Central memory CD8-positive, alpha-beta T cell (primary cell): ENCODE results near the gene CDC34.

Experiments
- ATAC-seq: fragments of 150-1000 bp; cut with Tn5 transposase; replicated peaks from 2 replicates; pipeline ENCODE4 v1.10.0; 2022; ENCODE audit warnings: mild to moderate bottlenecking, moderate FRiP score, moderate number of reproducible peaks; ENCODE audit not compliant: poor library complexity, severe bottlenecking; ENCODE audit errors: extremely low read depth
- DNase-seq, 2 donors: peaks; one replicate each; pipeline ENCODE4 v3.0.0; 2021; ENCODE audit warnings: low spot score in 2 of 2
- H3K27ac Mint-ChIP-seq: one replicate; pipeline ENCODE4 v1.8.0; 2022; ENCODE audit warnings: low read depth, mild to moderate bottlenecking, moderate library complexity, mixed read lengths
- H3K27me3 Mint-ChIP-seq: one replicate; pipeline ENCODE4 v1.8.0; 2022; ENCODE audit warnings: mixed read lengths
- H3K36me3 Mint-ChIP-seq: one replicate; pipeline ENCODE4 v1.8.0; 2022; ENCODE audit warnings: mild to moderate bottlenecking, moderate library complexity, mixed read lengths; ENCODE audit not compliant: insufficient read depth
- H3K4me1 Mint-ChIP-seq: one replicate; pipeline ENCODE4 v1.8.0; 2022; ENCODE audit warnings: mixed read lengths
- H3K4me3 Mint-ChIP-seq: one replicate; pipeline ENCODE4 v1.8.0; 2022; ENCODE audit warnings: mild to moderate bottlenecking, moderate library complexity, mixed read lengths
- H3K9me3 Mint-ChIP-seq: one replicate; pipeline ENCODE4 v1.8.0; 2022; ENCODE audit warnings: mixed read lengths

The CDC34 gene

GRCh38 chr19:493391-494170 lies 38.0 kb upstream of the CDC34 start:
- Mint-ChIP-seq H3K36me3 (peaks cover 5% of the 10 kb centered on the region), H3K4me3 (no peak overlapping the region), H3K27ac (peak overlapping the region; percentile 82), H3K27me3 (peaks cover 8% of the 10 kb centered on the region), H3K4me1 (peaks cover 17% of the 10 kb centered on the region), H3K9me3 (no peaks in the 10 kb centered on the region)
- DNase-seq (no peak), ATAC-seq (no peak)

GRCh38 chr19:494171-495080 lies 37.1 kb upstream of the CDC34 start:
- DNase-seq (no peak), ATAC-seq (no peak)
- Mint-ChIP-seq H3K36me3 (peaks cover 4% of the 10 kb centered on the region), H3K4me3 (no peak overlapping the region), H3K27ac (peak overlapping the region; percentile 82), H3K9me3 (no peaks in the 10 kb centered on the region), H3K27me3 (peaks cover 17% of the 10 kb centered on the region), H3K4me1 (peaks cover 21% of the 10 kb centered on the region)

- Mint-ChIP-seq H3K4me3 (no peak overlapping the region), H3K36me3 (peaks cover 2% of the 10 kb centered on the region), H3K9me3 (no peaks in the 10 kb centered on the region), H3K27me3 (peaks cover 19% of the 10 kb centered on the region), H3K27ac (no peak overlapping the region), H3K4me1 (peaks cover 18% of the 10 kb centered on the region)
- DNase-seq (no peak), ATAC-seq (no peak)
Measured at GRCh38 chr19:495081-495401, 36.5 kb upstream of the CDC34 start.

- no peak overlapping the region for H3K27ac Mint-ChIP-seq
- no peak for ATAC-seq
- H3K27me3 Mint-ChIP-seq, result peaks cover 19% of the 10 kb centered on the region
- H3K36me3 Mint-ChIP-seq, result peaks cover 2% of the 10 kb centered on the region
- peak in 1 of 2 donors; percentile 25 for DNase-seq
- no peaks in the 10 kb centered on the region for H3K9me3 Mint-ChIP-seq
- H3K4me3 Mint-ChIP-seq, result no peak overlapping the region
- peaks cover 18% of the 10 kb centered on the region for H3K4me1 Mint-ChIP-seq
Measured at GRCh38 chr19:495402-496111, 36.0 kb upstream of the CDC34 start.

GRCh38 chr19:496112-496665 lies 35.4 kb upstream of the CDC34 start, which contains the start of gene MADCAM1:
Gene MADCAM1 (plus strand): TSS chr19:496486. CDS start chr19:496500, 14 bp downstream.
- ATAC-seq, result no peak
- Mint-ChIP-seq H3K27me3 (peaks cover 19% of the 10 kb centered on the region), H3K27ac (no peak within 1 kb of the TSS), H3K36me3 (peaks cover 2% of the 10 kb centered on the region), H3K4me3 (no peak within 1 kb of the TSS), H3K4me1 (peaks cover 18% of the 10 kb centered on the region), H3K9me3 (no peaks in the 10 kb centered on the region)
- DNase-seq, result no peak

GRCh38 chr19:496986-497385 lies 34.6 kb upstream of the CDC34 start:
- H3K27me3 Mint-ChIP-seq, result peaks cover 19% of the 10 kb centered on the region
- no peaks in the 10 kb centered on the region for H3K9me3 Mint-ChIP-seq
- no peak overlapping the region for H3K27ac Mint-ChIP-seq
- peaks cover 18% of the 10 kb centered on the region for H3K4me1 Mint-ChIP-seq
- no peak for ATAC-seq
- DNase-seq, result no peak
- peaks cover 2% of the 10 kb centered on the region for H3K36me3 Mint-ChIP-seq
- H3K4me3 Mint-ChIP-seq, result no peak overlapping the region

GRCh38 chr19:497491-497868 lies 34.1 kb upstream of the CDC34 start:
- peaks cover 18% of the 10 kb centered on the region for H3K4me1 Mint-ChIP-seq
- H3K27me3 Mint-ChIP-seq, result peaks cover 19% of the 10 kb centered on the region
- H3K4me3 Mint-ChIP-seq, result no peak overlapping the region
- no peak overlapping the region for H3K27ac Mint-ChIP-seq
- H3K36me3 Mint-ChIP-seq, result peaks cover 2% of the 10 kb centered on the region
- ATAC-seq, result no peak
- H3K9me3 Mint-ChIP-seq, result no peaks in the 10 kb centered on the region
- no peak for DNase-seq

- H3K27me3 Mint-ChIP-seq, result peaks cover 19% of the 10 kb centered on the region
- DNase-seq, result no peak
- H3K4me1 Mint-ChIP-seq, result peaks cover 18% of the 10 kb centered on the region
- ATAC-seq, result no peak
- peak overlapping the region; percentile 29 for H3K4me3 Mint-ChIP-seq
- no peak overlapping the region for H3K27ac Mint-ChIP-seq
- H3K36me3 Mint-ChIP-seq, result peaks cover 2% of the 10 kb centered on the region
- H3K9me3 Mint-ChIP-seq, result no peaks in the 10 kb centered on the region
Measured at GRCh38 chr19:497869-498510, 33.6 kb upstream of the CDC34 start.

- Mint-ChIP-seq H3K27ac (no peak overlapping the region), H3K27me3 (peaks cover 19% of the 10 kb centered on the region), H3K4me1 (peaks cover 17% of the 10 kb centered on the region), H3K36me3 (peaks cover 2% of the 10 kb centered on the region), H3K9me3 (no peaks in the 10 kb centered on the region), H3K4me3 (peak overlapping the region; percentile 29)
- DNase-seq, result no peak
- no peak for ATAC-seq
Measured at GRCh38 chr19:498511-498891, 33.1 kb upstream of the CDC34 start.

- Mint-ChIP-seq H3K27me3 (peaks cover 19% of the 10 kb centered on the region), H3K9me3 (no peaks in the 10 kb centered on the region), H3K36me3 (peaks cover 2% of the 10 kb centered on the region), H3K27ac (peak overlapping the region; percentile 39), H3K4me3 (peak overlapping the region; percentile 19), H3K4me1 (peaks cover 12% of the 10 kb centered on the region)
- no peak for DNase-seq
- ATAC-seq, result no peak
Measured at GRCh38 chr19:498977-499623, 32.5 kb upstream of the CDC34 start.

- no peaks in the 10 kb centered on the region for H3K9me3 Mint-ChIP-seq
- no peak overlapping the region for H3K27ac Mint-ChIP-seq
- no peak for DNase-seq
- H3K27me3 Mint-ChIP-seq, result peaks cover 19% of the 10 kb centered on the region
- H3K36me3 Mint-ChIP-seq, result peaks cover 2% of the 10 kb centered on the region
- H3K4me3 Mint-ChIP-seq, result no peak overlapping the region
- peaks cover 16% of the 10 kb centered on the region for H3K4me1 Mint-ChIP-seq
- ATAC-seq, result no peak
Measured at GRCh38 chr19:501646-502045, 29.9 kb upstream of the CDC34 start.
